HG02571 (cell line): Measurements from ENCODE around the gene SCO2.
"Not testable (repeated sequence)": the region's sequence is repeated elsewhere in the genome, so short reads cannot be mapped to it uniquely, and the experiment has no call there.

Experiments used
- ATAC-seq: cut with Tn5 transposase; IDR thresholded peaks from one replicate; pipeline ENCODE4 v1.9.1; 2021; ENCODE audit warnings: mild to moderate bottlenecking, moderate library complexity; ENCODE audit not compliant: unreplicated experiment

Gene SCO2

DNA sequence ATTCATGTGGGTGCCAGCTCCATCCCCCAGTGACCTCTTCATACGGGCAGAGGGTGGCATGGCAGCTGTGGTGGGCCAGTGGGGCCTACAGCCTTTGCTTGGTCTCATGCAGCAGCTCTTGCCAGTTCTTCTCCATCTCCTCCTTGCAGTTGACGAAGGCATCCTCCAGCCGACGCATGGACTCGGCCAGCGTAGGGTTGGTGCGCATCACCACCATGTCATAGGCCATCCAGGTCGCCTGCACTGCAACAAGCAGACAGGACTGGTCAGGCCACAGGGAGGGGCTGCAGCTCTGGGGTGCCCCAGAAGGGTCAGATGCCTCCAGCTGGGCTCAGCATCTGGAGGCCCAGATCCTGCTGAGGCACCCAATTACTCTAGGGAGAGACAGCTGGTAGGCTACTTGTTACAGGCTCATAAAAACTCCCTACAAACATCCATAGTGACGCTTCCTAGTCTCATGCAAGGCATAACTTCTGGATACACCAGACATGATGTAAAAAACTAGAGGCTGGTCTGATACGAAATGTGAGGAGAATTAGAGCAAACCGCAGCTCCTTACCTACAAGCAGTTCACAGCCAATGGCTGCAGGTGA is 25.9 kb upstream of the SCO2 start:
- ATAC-seq, result no peak

DNA sequence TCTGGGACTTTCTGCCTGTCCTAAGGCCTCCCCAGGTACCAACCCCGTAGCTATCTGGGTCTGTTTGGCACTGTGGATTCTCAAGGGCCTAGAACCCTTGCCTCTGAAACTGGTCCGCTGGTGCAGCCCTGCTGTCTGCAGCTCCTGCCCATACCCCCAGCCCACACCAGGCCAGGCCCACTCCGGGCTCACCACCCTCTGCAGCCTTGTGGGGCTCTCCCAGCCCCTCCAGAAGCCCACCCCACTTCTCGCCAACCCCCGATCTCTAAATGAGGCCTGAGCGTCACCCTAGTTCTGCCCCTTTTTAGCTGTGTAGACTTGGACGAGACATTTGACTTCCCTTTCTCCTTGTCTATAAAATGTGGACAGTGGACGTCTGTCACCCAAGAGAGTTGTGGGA is 25.0 kb upstream of the SCO2 start:
- ATAC-seq, result no peak

DNA sequence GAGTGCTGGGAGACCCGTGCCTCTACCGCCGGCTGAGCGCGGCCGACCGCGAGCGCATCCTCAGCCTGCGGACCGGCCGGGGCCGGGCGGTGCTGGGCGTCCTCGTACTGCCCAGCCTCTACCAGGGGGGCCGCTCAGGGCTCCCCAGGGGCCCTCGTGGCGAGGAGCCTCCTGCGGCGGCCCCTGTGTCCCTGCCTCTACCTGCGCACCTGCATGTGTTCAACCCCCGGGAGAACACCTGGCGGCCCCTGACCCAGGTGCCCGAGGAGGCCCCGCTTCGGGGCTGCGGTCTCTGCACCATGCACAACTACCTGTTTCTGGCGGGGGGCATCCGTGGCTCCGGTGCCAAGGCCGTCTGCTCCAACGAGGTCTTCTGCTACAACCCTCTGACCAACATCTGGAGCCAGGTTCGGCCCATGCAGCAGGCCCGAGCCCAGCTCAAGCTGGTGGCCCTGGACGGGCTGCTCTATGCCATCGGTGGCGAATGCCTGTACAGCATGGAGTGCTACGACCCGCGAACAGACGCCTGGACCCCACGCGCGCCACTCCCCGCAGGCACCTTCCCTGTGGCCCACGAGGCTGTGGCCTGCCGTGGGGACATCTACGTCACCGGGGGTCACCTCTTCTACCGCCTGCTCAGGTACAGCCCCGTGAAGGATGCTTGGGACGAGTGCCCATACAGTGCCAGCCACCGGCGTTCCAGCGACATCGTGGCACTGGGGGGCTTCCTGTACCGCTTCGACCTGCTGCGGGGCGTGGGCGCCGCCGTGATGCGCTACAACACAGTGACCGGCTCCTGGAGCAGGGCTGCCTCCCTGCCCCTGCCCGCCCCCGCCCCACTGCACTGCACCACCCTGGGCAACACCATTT is 23.8 kb upstream of the SCO2 start:
- ATAC-seq, result no peak

DNA sequence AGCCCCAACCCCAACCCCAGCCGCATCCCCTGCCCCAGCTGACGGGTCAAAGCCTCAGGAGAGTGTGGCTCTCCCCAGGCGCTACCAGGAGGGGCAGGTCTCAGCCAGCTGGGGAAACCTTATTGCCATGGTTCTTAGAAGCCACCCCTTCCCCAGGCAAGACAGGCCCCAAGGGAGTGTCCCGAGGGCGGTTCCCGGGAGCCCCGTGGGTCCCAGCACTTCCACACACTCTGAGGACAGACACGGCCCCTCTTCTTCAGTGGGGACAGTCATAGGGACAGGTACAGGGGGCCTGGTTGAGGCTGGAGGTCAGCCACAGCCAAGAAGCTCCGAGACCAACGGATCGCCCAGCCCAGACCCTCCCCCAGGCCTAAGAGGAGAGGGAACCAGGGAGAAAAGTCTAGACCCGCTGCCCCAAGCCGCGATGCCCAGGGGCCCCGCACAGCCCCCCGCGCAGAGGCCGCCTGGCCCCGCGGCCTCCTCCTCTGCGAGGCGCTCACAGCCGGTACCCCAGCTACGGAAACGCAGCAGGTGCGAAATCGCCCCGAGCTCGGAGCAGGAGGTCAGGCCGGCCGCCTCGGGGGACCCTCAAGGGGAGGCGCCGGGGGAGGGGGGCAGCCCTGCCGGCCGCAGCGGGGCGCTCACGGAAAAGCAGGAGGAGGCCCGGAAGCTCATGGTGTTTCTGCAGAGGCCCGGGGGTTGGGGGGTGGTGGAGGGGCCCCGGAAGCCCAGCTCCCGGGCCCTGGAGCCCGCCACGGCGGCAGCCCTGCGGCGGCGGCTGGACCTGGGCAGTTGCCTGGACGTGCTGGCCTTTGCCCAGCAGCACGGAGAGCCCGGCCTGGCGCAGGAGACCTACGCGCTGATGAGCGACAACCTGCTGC is 22.9 kb upstream of the SCO2 start:
- no peak for ATAC-seq

DNA sequence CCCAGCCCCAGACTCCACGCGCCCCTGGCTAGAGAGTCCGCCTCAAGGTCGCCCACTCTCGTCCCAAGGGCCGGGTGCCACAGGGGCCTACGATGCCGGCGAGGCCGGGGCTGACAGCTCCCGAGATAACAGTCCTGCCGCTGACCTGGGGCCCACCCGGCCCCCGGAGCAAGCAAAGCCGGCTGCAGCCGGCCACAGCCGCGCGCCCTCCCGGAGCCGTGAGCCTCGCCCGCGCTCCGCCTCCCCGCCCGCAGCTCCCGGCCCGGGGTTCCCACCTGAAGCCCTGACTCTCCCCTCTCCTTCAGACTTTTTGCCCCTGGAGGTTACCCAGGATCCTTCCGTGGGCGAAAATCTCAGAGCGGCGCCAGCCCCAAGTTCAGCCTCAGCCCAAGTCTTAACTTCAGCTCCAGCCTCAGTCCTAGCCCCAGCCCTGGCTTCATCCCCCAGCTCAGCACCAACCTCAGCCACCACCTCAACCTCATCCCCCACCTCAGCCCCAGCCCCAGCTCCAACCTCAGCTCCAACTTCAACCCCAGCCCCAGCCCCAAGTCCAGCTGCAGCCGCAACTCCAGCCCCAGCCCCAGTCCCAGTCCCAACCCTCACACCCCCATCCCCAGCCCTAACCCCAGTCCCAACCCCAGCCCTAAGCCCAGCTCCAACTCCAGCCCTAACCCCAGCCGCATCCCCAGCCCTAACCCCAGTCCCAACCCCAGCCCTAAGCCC is 22.0 kb upstream of the SCO2 start:
- no peak for ATAC-seq

DNA sequence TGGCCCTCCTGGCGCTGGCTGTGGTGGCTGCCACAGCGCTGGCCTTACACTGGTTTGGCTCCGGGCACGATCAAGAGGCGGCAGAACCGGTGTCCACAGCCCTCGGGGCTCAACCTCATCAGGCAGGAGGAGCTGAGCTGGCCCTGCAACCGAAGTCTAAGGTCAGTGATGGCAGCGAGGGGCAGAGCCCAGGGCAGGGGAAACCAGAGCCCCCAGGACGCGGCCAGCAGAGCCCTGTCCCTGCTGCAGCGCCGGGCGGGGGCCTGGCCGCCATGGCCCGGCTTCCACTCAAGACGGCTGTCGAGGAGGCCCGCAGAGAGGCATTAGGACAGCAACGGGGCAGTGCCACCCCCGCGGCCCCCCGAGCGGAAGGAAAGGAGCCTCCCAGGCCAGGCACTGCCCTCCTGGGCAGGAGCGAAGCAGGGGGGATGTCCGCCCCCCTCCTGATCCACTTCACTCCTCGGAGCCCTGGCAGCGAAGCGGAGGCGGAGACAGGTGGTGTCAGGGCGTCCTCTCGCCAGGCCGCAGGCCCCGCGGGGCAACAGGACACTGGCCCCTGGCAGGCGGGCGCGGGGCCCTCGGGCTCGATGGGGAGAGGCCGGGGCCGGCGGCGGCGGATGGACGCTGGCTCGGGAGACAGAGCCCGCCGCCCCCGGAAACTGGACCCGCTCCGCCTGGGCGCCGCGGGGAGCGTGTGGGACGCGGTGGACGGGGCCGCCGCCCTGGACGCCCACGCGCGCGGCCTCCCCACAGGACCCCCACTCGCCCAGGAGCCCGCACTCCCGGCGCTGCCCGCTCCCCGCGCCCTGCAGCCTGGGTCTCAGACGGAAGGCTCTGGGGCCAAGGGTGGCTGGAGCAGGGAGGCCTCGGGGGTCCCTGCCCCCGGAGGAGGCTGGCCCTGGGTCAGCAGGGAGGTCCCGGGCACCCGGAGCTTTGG is 21.2 kb upstream of the SCO2 start:
- no peak for ATAC-seq

DNA sequence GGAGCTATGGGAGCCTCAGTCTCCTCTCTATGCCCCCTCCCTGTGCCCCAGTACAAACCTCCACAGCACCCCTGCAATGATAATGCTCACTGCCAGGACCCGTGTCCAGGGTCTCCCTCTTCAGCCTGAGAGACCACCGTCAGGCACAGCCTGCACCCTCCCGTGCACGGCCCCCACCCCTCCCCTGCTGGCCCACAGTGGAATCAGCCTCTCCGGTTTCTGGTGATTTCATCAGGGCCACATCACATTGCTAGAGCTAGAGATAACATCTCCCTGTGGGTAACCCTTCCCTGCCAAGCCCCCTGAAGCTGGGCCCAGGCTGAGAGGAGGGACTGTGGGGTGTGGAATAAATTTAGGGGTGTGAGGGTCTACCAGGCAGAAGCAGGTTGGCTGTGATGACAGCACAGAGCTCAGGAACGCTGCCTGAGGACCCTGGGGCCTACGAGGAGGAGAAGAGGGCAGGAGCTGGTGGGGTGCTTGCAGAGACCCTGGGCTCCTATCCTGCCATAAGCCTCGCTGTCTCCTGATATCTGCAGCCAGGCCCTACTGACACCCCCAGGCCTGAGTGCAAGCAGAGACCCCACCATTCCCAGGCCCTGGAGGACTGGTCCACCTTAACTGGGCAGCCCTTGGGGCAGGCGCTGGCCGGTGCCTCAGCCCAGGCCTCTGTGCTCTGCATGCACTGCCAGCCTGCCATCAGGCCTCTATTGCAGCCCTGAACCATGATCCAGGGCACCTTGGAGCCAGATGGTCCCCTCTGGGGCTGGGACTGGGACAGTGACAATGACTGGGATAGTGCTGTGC is 20.3 kb upstream of the SCO2 start, which contains the start of gene KLHDC7B:
Gene KLHDC7B (plus strand): TSS at position 378 of the 804 bp plus-strand sequence. CDS start 345 bp downstream, at position 723.
- no peak for ATAC-seq

DNA sequence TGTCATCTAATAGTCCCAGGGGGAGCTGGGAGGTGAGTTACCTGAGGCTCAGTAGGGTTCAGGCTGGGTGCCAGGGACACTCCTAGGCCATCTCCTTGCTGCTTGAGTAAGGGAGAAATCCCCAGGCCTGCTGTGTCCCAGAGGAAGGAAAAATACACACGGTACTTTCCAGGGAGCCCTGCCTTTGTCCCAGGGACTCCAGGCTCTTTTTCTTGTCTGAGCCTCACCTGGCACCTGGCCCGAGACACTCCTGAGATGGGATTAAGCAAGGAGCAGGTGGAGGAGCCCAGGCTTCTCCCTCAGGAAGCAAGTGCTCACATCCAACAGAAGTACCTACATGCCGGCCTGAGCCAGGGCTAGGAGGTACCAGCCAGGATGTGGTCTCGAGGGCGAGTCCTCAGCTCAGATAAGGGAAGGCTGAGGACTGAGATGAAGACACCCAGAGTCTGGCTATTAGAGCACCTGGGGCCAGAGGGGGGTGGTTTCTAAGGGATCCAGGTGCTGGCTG is 19.4 kb upstream of the SCO2 start:
- no peak for ATAC-seq

DNA sequence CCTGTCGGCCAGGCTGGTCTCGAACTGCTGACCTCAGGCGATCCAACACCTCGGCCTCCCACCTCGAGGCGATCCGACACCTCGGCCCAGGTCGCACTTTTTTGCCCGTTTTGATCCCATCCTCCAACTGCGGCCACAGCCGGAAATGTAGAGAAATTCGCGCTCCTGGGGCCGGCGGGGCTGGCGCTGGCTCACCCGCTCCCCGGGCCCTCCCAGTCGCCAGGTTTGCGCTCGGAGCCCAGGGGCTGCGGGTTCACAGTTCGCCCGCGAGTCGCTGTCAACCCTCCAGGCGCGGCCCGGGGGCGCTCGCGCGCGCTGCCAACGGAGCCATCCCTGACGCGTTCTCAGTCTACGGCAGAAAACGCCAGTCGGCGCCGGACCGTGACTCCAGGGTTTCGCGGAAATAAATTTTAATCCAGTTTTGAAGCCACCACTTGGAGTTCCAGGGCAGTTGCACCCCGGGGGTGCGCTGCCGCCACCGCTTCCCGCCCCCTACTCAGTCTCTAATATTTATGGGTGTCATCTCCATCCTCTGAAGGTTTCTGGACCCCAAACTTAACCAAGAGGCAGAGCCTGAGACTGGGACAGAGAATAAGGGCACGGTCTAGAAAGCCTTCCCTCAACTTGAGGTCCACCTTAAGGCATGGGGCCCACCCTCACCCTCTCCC is 18.8 kb upstream of the SCO2 start:
- ATAC-seq, result no peak

DNA sequence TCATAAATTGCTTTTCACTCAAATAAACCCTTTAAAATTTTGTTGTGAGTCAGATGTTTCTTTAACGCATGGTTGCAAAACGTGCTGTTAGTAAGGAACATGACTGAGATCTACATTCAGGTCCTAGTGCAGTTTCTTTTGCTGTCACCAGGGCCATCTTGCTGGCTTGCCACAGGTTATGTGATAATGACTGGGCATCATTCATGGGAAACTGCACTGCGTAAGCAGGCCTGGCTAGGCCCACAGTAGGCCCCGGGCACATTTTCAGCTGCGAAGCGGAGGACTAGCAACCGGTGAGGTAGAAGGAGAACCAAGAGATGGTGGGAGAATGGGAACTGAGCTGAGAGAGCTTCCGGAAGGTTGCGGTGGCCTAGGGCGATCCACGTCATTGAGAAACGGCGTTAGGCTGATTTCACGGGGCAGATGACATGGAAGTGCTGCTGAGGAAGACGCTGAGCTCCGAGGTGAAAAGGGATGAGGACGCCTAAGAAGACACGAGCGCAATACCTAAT is 17.1 kb upstream of the SCO2 start:
- no peak for ATAC-seq

DNA sequence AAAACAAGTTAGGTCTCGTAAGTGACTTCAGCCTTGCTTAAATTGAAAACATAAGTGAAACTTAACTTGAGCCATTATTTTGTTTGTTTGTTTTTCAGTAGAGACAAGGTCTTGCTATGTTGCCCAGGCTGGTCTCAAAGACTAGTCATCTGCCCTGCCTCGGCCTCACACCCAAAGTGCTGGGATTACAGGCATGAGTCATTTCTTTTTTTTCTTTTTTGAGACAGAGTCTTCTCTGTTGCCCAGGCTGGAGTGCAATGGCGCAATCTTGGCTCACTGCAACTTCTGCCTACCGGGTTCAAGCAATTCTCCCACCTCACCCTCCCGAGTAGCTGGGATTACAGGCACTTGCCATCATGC is 16.2 kb upstream of the SCO2 start:
- not testable (repeated sequence) for ATAC-seq

DNA sequence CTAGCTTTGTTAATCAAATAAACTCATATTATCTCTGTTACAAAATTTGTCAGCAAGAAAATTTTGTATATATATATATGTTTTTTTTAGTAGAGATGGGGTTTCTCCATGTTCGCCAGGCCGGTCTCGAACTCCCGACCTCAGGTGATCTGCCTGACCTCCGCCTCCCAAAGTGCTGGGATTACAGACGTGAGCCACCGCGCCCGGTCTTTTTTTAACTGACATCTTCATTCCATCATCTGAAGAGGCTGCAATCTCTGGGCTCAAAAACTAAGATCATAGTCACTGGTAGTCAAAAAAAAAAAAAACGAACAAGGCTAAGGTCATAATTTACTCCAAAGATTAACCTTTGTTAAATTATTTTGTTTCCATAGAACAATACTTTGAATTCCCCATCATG is 15.0 kb upstream of the SCO2 start:
- no peak for ATAC-seq

DNA sequence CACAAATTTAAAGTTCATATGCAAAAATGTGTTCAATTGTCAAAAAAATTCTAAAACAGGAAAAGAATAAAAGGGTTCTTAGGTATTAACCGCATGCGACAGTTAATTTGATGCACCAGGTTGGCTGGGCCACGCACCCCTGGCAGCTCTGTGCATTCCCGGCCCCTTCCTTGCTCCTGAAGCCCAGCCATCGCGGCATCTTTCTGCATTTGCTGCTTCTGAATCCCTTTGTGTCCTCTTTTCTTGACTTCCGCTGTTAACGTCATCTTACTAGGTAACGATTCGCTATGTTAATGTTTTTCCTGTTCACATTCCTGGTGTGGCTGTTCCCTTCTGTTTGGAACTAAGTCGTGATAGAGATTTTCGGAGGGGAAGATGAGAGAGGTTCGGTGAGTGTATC is 12.4 kb upstream of the SCO2 start:
- ATAC-seq, result no peak

DNA sequence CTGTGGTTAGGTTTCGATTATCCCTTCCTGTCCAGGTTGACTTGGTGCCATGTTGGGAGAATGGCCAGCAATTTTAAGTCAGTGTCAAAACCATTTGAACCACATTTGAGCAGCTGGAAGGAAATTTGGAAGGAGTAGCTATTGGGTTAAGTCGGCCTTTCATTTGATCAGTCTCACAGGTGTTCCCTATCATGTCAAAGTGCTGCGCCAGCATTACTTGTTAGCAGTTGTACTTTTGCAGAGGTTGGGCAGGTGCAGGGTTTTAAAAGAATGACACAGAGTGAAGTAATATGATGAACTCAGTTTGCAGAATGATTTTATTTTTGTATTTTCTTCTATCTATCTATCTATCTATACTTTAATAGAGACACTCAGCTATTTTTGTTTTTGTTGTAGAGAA is 10.8 kb upstream of the SCO2 start:
- no peak for ATAC-seq

DNA sequence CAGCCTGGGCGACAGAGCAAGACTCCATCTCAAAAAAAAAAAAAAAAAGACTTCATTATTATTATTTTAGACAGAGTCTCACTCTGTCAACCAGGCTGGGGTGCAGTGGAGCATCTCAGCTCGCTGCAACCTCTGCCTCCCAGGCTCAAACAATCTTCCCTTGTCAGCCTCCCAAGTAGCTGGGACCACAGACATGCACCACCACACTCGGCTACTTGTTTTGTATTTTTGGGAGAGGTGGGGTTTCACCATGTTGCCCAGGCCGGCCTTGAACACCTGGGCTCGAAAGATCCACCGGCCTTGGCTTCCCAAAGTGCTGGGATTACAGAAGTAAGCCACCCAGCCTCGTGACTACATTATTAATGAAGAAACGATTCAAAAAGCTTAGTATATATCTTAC is 9.7 kb upstream of the SCO2 start:
- no peak for ATAC-seq

DNA sequence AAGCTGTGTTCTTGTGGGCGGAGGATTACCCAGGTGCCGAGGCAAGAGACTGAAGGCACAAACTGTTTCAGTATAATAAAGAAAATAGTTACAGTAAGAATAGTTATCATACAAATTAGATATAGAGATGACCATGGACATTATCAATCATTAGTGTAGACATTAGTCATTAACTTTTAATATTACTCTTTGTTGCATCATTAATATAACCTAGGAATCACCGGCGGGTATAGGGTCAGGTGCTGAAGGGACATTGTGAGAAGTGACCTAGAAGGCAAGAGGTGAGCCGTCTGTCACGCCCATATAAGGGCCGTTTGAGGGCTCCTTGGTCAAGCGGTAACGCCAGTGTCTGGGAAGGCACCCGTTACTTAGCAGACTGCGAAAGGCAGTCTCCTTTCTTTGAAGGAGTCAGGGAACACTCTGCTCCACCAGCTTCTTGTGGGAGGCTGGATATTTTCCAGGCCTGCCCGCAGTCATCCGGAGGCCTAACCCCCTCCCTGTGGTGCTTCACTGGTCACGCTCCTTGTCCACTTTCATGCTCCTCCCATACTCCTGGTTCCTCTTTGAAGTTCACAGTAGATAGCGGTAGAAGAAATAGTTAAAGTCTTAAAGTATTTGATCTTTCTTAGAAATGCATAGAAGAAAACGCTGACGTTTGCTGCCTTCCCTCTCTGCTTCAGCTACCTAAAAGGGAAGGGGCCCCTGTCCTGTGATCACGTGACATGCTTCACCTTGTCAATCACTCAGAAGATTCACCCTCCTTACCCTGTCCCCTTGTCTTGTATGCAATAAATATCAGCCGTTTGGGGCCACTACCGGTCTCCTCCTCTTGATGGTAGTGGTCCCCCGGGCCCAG is 8.7 kb upstream of the SCO2 start:
- ATAC-seq, result not testable (repeated sequence)
